ENCODE measurements around the gene GLS. TPM values are rescaled to one million over a fixed set of nuclear protein-coding genes. Genes with fewer than 3 reads are reported as not detected.

The GLS gene
- total and polyA plus RNA-seq, 2 donors (not counting 1 experiment from before 2014, with no cell fraction given) = 32.5 to 195 TPM

GRCh38 chr2:190972846-190973245 lies 92.2 kb downstream of the GLS start:
- no peak for TF ChIP-seq EZH2 (IDR thresholded peaks at IDR 0.05; ENCODE audit: borderline replicate concordance, insufficient read depth, low read depth, low read length, poor library complexity, severe bottlenecking)
- TF ChIP-seq CTCF (IDR thresholded peaks at IDR 0.05) = no peak
- intact Hi-C loops (cut with micrococcal nuclease) = loop anchor here (5.0 kb wide), 1 partner anchor 36 kb away; no protein-coding TSS in a partner anchor
- ATAC-seq (ENCODE audit: low read depth) (no peak), DNase-seq (no peak)
- ChIA-PET CTCF (interaction anchor here (0.7 to 1.0 kb wide), 2 partner anchors 80 to 122 kb away, joined by 3 to 4 read pairs; no protein-coding TSS in a partner anchor), POLR2A (no interaction called here)
- H3K79me2 ChIP-seq (ENCODE audit: control insufficient read depth, insufficient read depth, low read length) = no peaks in the 10 kb centered on the region
- peaks cover 12 to 97% of the 10 kb centered on the region in 2 experiments for H3K36me3 ChIP-seq (replicated peaks in 1 of 2; ENCODE audit: control extremely low read depth in 1 of 2, control insufficient read depth in 1 of 2, extremely low read depth in 1 of 2, insufficient read depth in 2 of 2, low read length in 1 of 2)
- no peaks in the 10 kb centered on the region for H3K9me3 ChIP-seq (ENCODE audit: control extremely low read depth in 1 of 3, control insufficient read depth in 2 of 3, insufficient read depth in 1 of 3, low read length in 2 of 3)
- Mint-ChIP-seq H3K27ac (no peak overlapping the region), H3K4me3 (no peak overlapping the region), H3K4me1 (no peaks in the 10 kb centered on the region), H3K27me3 (no peaks in the 10 kb centered on the region), H3K9me3 (ENCODE audit: insufficient read depth) (no peaks in the 10 kb centered on the region)
- no peak overlapping the region for H3K4me2 ChIP-seq (replicated peaks; ENCODE audit: low read depth, low read length, poor library complexity, severe bottlenecking)
- H3K9ac ChIP-seq (ENCODE audit: low read length) = no peak overlapping the region
- H3K4me3 ChIP-seq (ENCODE audit: control extremely low read depth in 1 of 5, extremely low read depth in 1 of 5, insufficient read depth in 1 of 5, low read depth in 2 of 5, low read length in 4 of 5) = no peak overlapping the region
- no peaks in the 10 kb centered on the region for H3K4me1 ChIP-seq (ENCODE audit: control insufficient read depth in 2 of 2, insufficient read depth in 2 of 2, low read length in 2 of 2)
- no peaks in the 10 kb centered on the region for H4K20me1 ChIP-seq (ENCODE audit: control insufficient read depth, insufficient read depth, low read length, poor library complexity, severe bottlenecking)
- no CpG with 5 or more reads among the region's 3 CpGs for WGBS (ENCODE audit: insufficient coverage)
- no peak overlapping the region for H2AFZ ChIP-seq (ENCODE audit: insufficient read depth, low read depth, low read length, poor library complexity, severe bottlenecking)
- no peaks in the 10 kb centered on the region for H3K27me3 ChIP-seq (replicated peaks in 1 of 4; ENCODE audit: control extremely low read depth in 1 of 4, control insufficient read depth in 3 of 4, insufficient read depth in 4 of 4, low read length in 3 of 4)
- peak overlapping the region in 1 of 2 donors; percentile 11 for H3K27ac ChIP-seq (ENCODE audit: low read length in 2 of 2)

DNA sequence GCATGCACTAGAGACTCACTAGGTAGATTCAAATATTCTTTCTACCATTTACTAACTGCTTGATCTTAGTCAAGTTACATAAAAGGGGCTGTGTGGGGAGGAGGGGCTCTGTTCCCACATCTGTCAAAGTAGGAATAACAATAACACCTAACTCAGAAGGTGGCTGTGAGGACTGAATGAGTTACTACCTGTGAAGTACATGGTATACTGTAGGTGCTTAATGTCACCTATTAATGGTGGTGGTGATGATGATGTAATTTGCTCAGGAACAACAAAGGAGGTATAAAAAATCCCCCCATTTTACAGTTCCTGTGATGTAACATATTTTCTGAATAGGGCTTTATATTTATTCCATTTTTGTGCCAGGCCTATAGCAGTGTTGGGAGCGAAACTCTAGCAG lies 92.6 kb downstream of the GLS start:
- Histone ChIP-seq H3K4me2 (replicated peaks; ENCODE audit: low read depth, low read length, poor library complexity, severe bottlenecking) (no peak overlapping the region), H3K4me3 (ENCODE audit: control extremely low read depth in 1 of 5, extremely low read depth in 1 of 5, insufficient read depth in 1 of 5, low read depth in 2 of 5, low read length in 4 of 5) (no peak overlapping the region), H3K27me3 (replicated peaks in 1 of 4; ENCODE audit: control extremely low read depth in 1 of 4, control insufficient read depth in 3 of 4, insufficient read depth in 4 of 4, low read length in 3 of 4) (no peaks in the 10 kb centered on the region), H3K9ac (ENCODE audit: low read length) (no peak overlapping the region), H3K79me2 (ENCODE audit: control insufficient read depth, insufficient read depth, low read length) (no peaks in the 10 kb centered on the region), H2AFZ (ENCODE audit: insufficient read depth, low read depth, low read length, poor library complexity, severe bottlenecking) (no peak overlapping the region), H4K20me1 (ENCODE audit: control insufficient read depth, insufficient read depth, low read length, poor library complexity, severe bottlenecking) (no peaks in the 10 kb centered on the region), H3K4me1 (ENCODE audit: control insufficient read depth in 2 of 2, insufficient read depth in 2 of 2, low read length in 2 of 2) (no peaks in the 10 kb centered on the region), H3K27ac (ENCODE audit: low read length in 2 of 2) (peak overlapping the region in 1 of 2 donors; percentile 11), H3K9me3 (ENCODE audit: control extremely low read depth in 1 of 3, control insufficient read depth in 2 of 3, insufficient read depth in 1 of 3, low read length in 2 of 3) (no peaks in the 10 kb centered on the region), H3K36me3 (replicated peaks in 1 of 2; ENCODE audit: control extremely low read depth in 1 of 2, control insufficient read depth in 1 of 2, extremely low read depth in 1 of 2, insufficient read depth in 2 of 2, low read length in 1 of 2) (peaks cover 12 to 97% of the 10 kb centered on the region in 2 experiments)
- no peak overlapping the region for H3K4me3 Mint-ChIP-seq
- WGBS (ENCODE audit: insufficient coverage) = no CpG with 5 or more reads among the region's 1 CpG
- POLR2A ChIA-PET = no interaction called here
- TF ChIP-seq CTCF (IDR thresholded peaks at IDR 0.05) = no peak
- intact Hi-C loops (cut with micrococcal nuclease) = loop anchor here (5.0 kb wide), 1 partner anchor 36 kb away; no protein-coding TSS in a partner anchor
- ATAC-seq (ENCODE audit: low read depth) = no peak
- H3K27ac Mint-ChIP-seq = no peak overlapping the region
- H3K9me3 Mint-ChIP-seq (ENCODE audit: insufficient read depth) = no peaks in the 10 kb centered on the region
- no peaks in the 10 kb centered on the region for H3K27me3 Mint-ChIP-seq
- CTCF ChIA-PET = interaction anchor here (0.7 to 1.0 kb wide), 2 partner anchors 79 to 122 kb away, joined by 3 to 4 read pairs; no protein-coding TSS in a partner anchor
- no peaks in the 10 kb centered on the region for H3K4me1 Mint-ChIP-seq
- no peak for DNase-seq
